ENCODE measurements around the gene PTPRT. TPM values are rescaled to one million over a fixed set of nuclear protein-coding genes. Genes with fewer than 3 reads are reported as not detected.

The PTPRT gene
- total RNA-seq, 1 experiment from 2014 or later: not detected

DNA sequence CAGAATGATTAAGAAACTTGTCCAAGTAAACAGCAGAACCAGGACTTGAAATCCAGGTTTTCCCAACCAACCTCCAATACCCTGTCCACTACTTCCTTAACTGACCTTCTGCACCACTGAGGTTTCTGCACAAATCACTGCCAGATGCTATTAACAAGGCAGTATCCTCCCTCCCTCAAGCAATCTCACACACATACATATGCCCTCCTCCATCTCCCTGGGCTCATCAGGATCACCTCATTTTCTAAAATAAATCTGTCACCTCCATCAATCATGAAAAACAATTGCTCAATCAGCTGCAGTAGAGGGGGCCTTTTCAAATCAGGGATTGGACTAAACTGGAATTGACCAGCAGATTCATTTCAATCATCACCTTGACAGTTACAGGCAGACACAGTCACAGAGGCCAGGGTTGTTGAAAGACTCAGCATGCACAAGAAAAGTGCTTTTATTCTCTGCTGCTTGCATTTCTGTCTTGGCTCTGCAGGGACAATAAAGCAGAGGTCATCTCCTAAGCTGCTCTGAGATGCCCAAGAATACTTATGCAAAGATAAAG is 539.4 kb downstream of the PTPRT start:
- CTCF ChIA-PET: no interaction called here

DNA sequence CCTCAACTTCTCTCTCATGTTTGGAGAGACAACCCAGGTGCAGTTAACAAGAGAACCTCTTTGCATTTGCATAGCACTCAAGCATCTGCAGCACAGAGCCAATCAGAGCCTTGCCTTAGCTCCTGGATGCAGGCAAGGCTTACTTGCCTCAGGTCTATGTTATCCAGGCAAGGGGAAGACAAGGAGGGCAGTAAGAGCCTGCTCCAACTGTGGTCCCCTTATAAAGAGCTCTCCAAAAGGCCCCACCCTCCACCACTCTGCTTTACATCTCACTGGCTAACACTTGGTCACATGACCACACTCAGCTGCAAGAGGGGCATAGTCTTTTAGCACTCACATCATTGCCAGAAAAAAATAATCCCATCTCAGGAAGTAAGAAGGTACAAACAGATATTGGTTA is 540.0 kb downstream of the PTPRT start:
- Histone ChIP-seq H3K4me2 (ENCODE audit: low read length) (no peak overlapping the region), H2AFZ (ENCODE audit: low read length) (no peak overlapping the region), H3K79me2 (ENCODE audit: low read length) (no peaks in the 10 kb centered on the region), H3K27me3 (ENCODE audit: low read length) (no peaks in the 10 kb centered on the region), H3K4me3 (ENCODE audit: low read length) (no peak overlapping the region), H3K9ac (ENCODE audit: low read length) (no peak overlapping the region), H3K4me1 (ENCODE audit: insufficient read depth, low read length) (no peaks in the 10 kb centered on the region), H3K27ac (ENCODE audit: low read length) (no peak overlapping the region), H3K36me3 (ENCODE audit: low read depth, low read length) (no peaks in the 10 kb centered on the region; the same call in 1 of the 2 replicates), H3K9me2 (replicated peaks; ENCODE audit: low read length) (no peaks in the 10 kb centered on the region), H4K20me1 (ENCODE audit: low read length) (no peaks in the 10 kb centered on the region), H3K9me3 (ENCODE audit: low read length) (peaks cover 43% of the 10 kb centered on the region), H3F3A (ENCODE audit: low read length, unreplicated experiment) (no peaks in the 10 kb centered on the region)
- no peak for ATAC-seq
- ChIA-PET POLR2A (ENCODE audit: unreplicated experiment) (no interaction called here), CTCF (no interaction called here)
- no peak for DNase-seq
- BruUV-seq (replicated peaks): no TSS peak
- intact Hi-C loops (cut with micrococcal nuclease): no loop called here
- TF ChIP-seq EZH2phosphoT487 (IDR thresholded peaks at IDR 0.05; ENCODE audit: borderline replicate concordance, low read length): no peak
- TF ChIP-seq, protein P1, sequence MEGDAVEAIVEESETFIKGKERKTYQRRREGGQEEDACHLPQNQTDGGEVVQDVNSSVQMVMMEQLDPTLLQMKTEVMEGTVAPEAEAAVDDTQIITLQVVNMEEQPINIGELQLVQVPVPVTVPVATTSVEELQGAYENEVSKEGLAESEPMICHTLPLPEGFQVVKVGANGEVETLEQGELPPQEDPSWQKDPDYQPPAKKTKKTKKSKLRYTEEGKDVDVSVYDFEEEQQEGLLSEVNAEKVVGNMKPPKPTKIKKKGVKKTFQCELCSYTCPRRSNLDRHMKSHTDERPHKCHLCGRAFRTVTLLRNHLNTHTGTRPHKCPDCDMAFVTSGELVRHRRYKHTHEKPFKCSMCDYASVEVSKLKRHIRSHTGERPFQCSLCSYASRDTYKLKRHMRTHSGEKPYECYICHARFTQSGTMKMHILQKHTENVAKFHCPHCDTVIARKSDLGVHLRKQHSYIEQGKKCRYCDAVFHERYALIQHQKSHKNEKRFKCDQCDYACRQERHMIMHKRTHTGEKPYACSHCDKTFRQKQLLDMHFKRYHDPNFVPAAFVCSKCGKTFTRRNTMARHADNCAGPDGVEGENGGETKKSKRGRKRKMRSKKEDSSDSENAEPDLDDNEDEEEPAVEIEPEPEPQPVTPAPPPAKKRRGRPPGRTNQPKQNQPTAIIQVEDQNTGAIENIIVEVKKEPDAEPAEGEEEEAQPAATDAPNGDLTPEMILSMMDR (conservative IDR thresholded peaks at IDR 0.05; ENCODE audit: low read depth, low read length): no peak
- TF ChIP-seq EZH2 (IDR thresholded peaks at IDR 0.05; ENCODE audit: low read length, unreplicated experiment): no peak

More for the DNA sequence above, 539.4 kb downstream of the PTPRT start:
- no TSS peak for BruUV-seq (replicated peaks)
- no peaks in the 10 kb centered on the region for H3K27me3 ChIP-seq (ENCODE audit: low read length)
- H3K4me2 ChIP-seq (ENCODE audit: low read length): no peak overlapping the region
- no peak for TF ChIP-seq EZH2 (IDR thresholded peaks at IDR 0.05; ENCODE audit: low read length, unreplicated experiment)
- TF ChIP-seq, protein P1 (conservative IDR thresholded peaks at IDR 0.05; ENCODE audit: low read depth, low read length): no peak
- no peak for TF ChIP-seq EZH2phosphoT487 (IDR thresholded peaks at IDR 0.05; ENCODE audit: borderline replicate concordance, low read length)
- no peak overlapping the region for H3K27ac ChIP-seq (ENCODE audit: low read length)
- intact Hi-C loops (cut with micrococcal nuclease): no loop called here
- H3K9ac ChIP-seq (ENCODE audit: low read length): no peak overlapping the region
- H3F3A ChIP-seq (ENCODE audit: low read length, unreplicated experiment): no peaks in the 10 kb centered on the region
- H2AFZ ChIP-seq (ENCODE audit: low read length): no peak overlapping the region
- H3K9me2 ChIP-seq (replicated peaks; ENCODE audit: low read length): no peaks in the 10 kb centered on the region
- no peak overlapping the region for H3K4me3 ChIP-seq (ENCODE audit: low read length)
- H3K4me1 ChIP-seq (ENCODE audit: insufficient read depth, low read length): no peaks in the 10 kb centered on the region
- no peaks in the 10 kb centered on the region for H4K20me1 ChIP-seq (ENCODE audit: low read length)
- H3K79me2 ChIP-seq (ENCODE audit: low read length): no peaks in the 10 kb centered on the region
- H3K9me3 ChIP-seq (ENCODE audit: low read length): peaks cover 38% of the 10 kb centered on the region
- H3K36me3 ChIP-seq (ENCODE audit: low read depth, low read length): no peaks in the 10 kb centered on the region; the same call in 1 of the 2 replicates
- no peak for ATAC-seq
- POLR2A ChIA-PET (ENCODE audit: unreplicated experiment): no interaction called here
- no peak for DNase-seq

DNA sequence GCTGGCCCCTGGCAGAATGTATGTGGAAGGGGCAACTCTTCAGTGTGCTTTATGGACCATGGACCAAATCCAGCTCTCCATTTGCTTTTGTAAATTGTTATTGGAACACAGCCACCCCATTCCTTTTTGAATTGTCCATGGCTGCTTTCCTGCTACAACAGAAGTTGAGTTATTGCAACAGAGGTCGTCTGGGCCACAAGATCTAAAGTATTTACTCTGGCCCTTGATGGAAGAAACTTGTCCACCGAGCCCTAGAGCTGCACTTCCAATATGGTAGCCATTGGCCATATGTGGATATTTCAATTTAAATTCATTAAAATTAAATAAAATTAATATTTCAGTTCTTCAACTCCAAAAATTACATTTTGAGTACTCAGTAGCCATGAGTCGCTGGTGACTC is 543.5 kb downstream of the PTPRT start:
- H3K9me2 ChIP-seq (replicated peaks; ENCODE audit: low read length): no peaks in the 10 kb centered on the region
- no peaks in the 10 kb centered on the region for H3K36me3 ChIP-seq (ENCODE audit: low read depth, low read length)
- H3K27ac ChIP-seq (ENCODE audit: low read length): no peak overlapping the region
- ATAC-seq (no peak), DNase-seq (no peak)
- H3K79me2 ChIP-seq (ENCODE audit: low read length): no peaks in the 10 kb centered on the region
- ChIA-PET CTCF (no interaction called here), POLR2A (ENCODE audit: unreplicated experiment) (no interaction called here)
- H3K9me3 ChIP-seq (ENCODE audit: low read length): peaks cover 51% of the 10 kb centered on the region; the same call in 1 of the 2 replicates
- no peaks in the 10 kb centered on the region for H3K4me1 ChIP-seq (ENCODE audit: insufficient read depth, low read length)
- no peak overlapping the region for H2AFZ ChIP-seq (ENCODE audit: low read length)
- no peak for TF ChIP-seq EZH2 (IDR thresholded peaks at IDR 0.05; ENCODE audit: low read length, unreplicated experiment)
- H3K27me3 ChIP-seq (ENCODE audit: low read length): no peaks in the 10 kb centered on the region
- no peaks in the 10 kb centered on the region for H4K20me1 ChIP-seq (ENCODE audit: low read length)
- BruUV-seq (replicated peaks): no TSS peak
- no peak overlapping the region for H3K4me3 ChIP-seq (ENCODE audit: low read length)
- H3K9ac ChIP-seq (ENCODE audit: low read length): no peak overlapping the region
- H3K4me2 ChIP-seq (ENCODE audit: low read length): no peak overlapping the region
- no peaks in the 10 kb centered on the region for H3F3A ChIP-seq (ENCODE audit: low read length, unreplicated experiment)
- intact Hi-C loops (cut with micrococcal nuclease): no loop called here

Measured in PC-3 (cell line).